Panc1 (cell line): ENCODE results near the gene CEBPB. TPM values are rescaled to one million over a fixed set of nuclear protein-coding genes. Genes with fewer than 3 reads are reported as not detected.
"Not testable (repeated sequence)": the region's sequence is repeated elsewhere in the genome, so short reads cannot be mapped to it uniquely, and the experiment has no call there.

Source experiments
- ATAC-seq: fragments of 200-7000 bp; cut with Tn5 transposase; 2 replicates; pipeline ENCODE4 v1.9.1; 2020; ENCODE audit warnings: mild to moderate bottlenecking, moderate library complexity
- BruUV-seq: library from RNA; stranded (reverse); fragments of 400-500 nt; replicated peaks from 2 replicates; lab custom pipeline; 2021; lab: Mats Ljungman, UMichigan
- CTCF ChIA-PET: fragments of 300-600 bp; sonication (Branson Sonifier 250); formaldehyde crosslinking; loops from one replicate; lab custom pipeline; 2022; ENCODE audit warnings: antibody characterized with exemption; lab: Charles Lee
- POLR2A ChIA-PET: fragments of 300-600 bp; sonication (Branson Sonifier 250); formaldehyde crosslinking; loops from one replicate; lab custom pipeline; 2022; ENCODE audit warnings: antibody characterized with exemption; lab: Charles Lee
- DNase-seq: peaks from one replicate; pipeline ENCODE4 v3.0.0-alpha.2; 2010; ENCODE audit warnings: low read depth, low spot score
- H3K27ac ChIP-seq: 2 replicates; pipeline ENCODE4 v1.5.1; 2011; ENCODE audit warnings: mild to moderate bottlenecking, low read length, inconsistent platforms
- H3K27me3 ChIP-seq: fragments of 200-500 bp; sonication (Bioruptor generic); 2 replicates; pipeline ENCODE4 v1.6.0; 2014; ENCODE audit warnings: low read length, inconsistent platforms; ENCODE audit not compliant: control insufficient read depth, insufficient read depth
- H3K36me3 ChIP-seq: fragments of 200-500 bp; sonication (Bioruptor generic); 2 replicates; pipeline ENCODE4 v1.5.1; 2014; ENCODE audit warnings: inconsistent platforms, mild to moderate bottlenecking, low read length, moderate library complexity; ENCODE audit not compliant: control insufficient read depth, insufficient read depth
- H3K4me1 ChIP-seq: 2 replicates; pipeline ENCODE4 v1.5.1; 2011; ENCODE audit warnings: inconsistent platforms, mild to moderate bottlenecking, low read length, moderate library complexity; ENCODE audit not compliant: control insufficient read depth, insufficient read depth
- H3K4me3 ChIP-seq, 2 experiments: 2 replicates each; pipeline ENCODE4 v1.5.1; 2011 to 2012; ENCODE audit warnings: low read depth in 2 of 2, low read length in 2 of 2, mild to moderate bottlenecking in 2 of 2, inconsistent platforms in 1 of 2, moderate library complexity in 1 of 2
- H3K9me3 ChIP-seq: fragments of 200-500 bp; sonication (Bioruptor generic); 2 replicates; pipeline ENCODE4 v1.5.1; 2014; ENCODE audit warnings: low read depth, mild to moderate bottlenecking, inconsistent platforms, low read length, moderate library complexity; ENCODE audit not compliant: control insufficient read depth, insufficient read depth
- CTCF ChIP-seq: fragments of 450-650 bp; IDR thresholded peaks from 2 replicates; pipeline ENCODE4 v1.5.1; 2017; ENCODE audit warnings: mild to moderate bottlenecking
- POLR2AphosphoS5 ChIP-seq: IDR thresholded peaks from 2 replicates; pipeline ENCODE4 v1.6.1; 2012; ENCODE audit warnings: mild to moderate bottlenecking, low read depth, low read length, moderate library complexity
- SIN3A ChIP-seq: IDR thresholded peaks from 2 replicates; pipeline ENCODE4 v1.6.1; 2012; ENCODE audit warnings: low read depth, mild to moderate bottlenecking, low read length, moderate library complexity, borderline replicate concordance; ENCODE audit not compliant: insufficient read depth
- TCF7L2 ChIP-seq: IDR thresholded peaks from 2 replicates; pipeline ENCODE4 v1.6.1; 2011; ENCODE audit warnings: mild to moderate bottlenecking, low read depth, low read length, inconsistent platforms
- in situ Hi-C: cut with HindIII; loops from 2 replicates; pipeline ENCODE4 v1.10.0; 2016; ENCODE audit warnings: low sequenced_read_pairs, low pct_unique_long_range_greater_than_20kb
- intact Hi-C: fragments of 100-400 bp; cut with micrococcal nuclease; formaldehyde crosslinking; loops from one replicate; pipeline ENCODE4 v1.10.0; 2022; ENCODE audit not compliant: unreplicated experiment
- total RNA-seq: library from RNA; stranded (reverse); gene quantifications from one replicate; pipeline ENCODE4 v1.2.1, GENCODE V29; 2021; ENCODE audit not compliant: unreplicated experiment
- TF ChIP-seq, protein P1 (sequence below), 2 experiments: IDR thresholded peaks; 2 replicates each; pipeline ENCODE4 v1.6.1; 2011 to 2012; ENCODE audit warnings: low read depth in 2 of 2, control low read depth in 1 of 2, low read length in 1 of 2, mild to moderate bottlenecking in 1 of 2, moderate library complexity in 1 of 2; ENCODE audit not compliant: insufficient read depth in 1 of 2

Gene CEBPB
- total RNA-seq, 1 experiment from 2014 or later: 52.1 TPM

- H3K9me3 ChIP-seq: no peaks in the 10 kb centered on the region
- no peak for DNase-seq
- H3K27ac ChIP-seq: no peak overlapping the region
- CTCF ChIA-PET: no interaction called here
- no TSS peak for BruUV-seq
- TF ChIP-seq, protein P1, sequence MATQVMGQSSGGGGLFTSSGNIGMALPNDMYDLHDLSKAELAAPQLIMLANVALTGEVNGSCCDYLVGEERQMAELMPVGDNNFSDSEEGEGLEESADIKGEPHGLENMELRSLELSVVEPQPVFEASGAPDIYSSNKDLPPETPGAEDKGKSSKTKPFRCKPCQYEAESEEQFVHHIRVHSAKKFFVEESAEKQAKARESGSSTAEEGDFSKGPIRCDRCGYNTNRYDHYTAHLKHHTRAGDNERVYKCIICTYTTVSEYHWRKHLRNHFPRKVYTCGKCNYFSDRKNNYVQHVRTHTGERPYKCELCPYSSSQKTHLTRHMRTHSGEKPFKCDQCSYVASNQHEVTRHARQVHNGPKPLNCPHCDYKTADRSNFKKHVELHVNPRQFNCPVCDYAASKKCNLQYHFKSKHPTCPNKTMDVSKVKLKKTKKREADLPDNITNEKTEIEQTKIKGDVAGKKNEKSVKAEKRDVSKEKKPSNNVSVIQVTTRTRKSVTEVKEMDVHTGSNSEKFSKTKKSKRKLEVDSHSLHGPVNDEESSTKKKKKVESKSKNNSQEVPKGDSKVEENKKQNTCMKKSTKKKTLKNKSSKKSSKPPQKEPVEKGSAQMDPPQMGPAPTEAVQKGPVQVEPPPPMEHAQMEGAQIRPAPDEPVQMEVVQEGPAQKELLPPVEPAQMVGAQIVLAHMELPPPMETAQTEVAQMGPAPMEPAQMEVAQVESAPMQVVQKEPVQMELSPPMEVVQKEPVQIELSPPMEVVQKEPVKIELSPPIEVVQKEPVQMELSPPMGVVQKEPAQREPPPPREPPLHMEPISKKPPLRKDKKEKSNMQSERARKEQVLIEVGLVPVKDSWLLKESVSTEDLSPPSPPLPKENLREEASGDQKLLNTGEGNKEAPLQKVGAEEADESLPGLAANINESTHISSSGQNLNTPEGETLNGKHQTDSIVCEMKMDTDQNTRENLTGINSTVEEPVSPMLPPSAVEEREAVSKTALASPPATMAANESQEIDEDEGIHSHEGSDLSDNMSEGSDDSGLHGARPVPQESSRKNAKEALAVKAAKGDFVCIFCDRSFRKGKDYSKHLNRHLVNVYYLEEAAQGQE (IDR thresholded peaks at IDR 0.05; ENCODE audit: insufficient read depth in 1 of 2, low read depth in 2 of 2, low read length in 1 of 2): no peak
- TF ChIP-seq POLR2AphosphoS5 (no peak), TCF7L2 (no peak), CTCF (no peak), SIN3A (no peak)
- H3K36me3 ChIP-seq: no peaks in the 10 kb centered on the region
- H3K27me3 ChIP-seq: no peaks in the 10 kb centered on the region
- no peak overlapping the region for H3K4me3 ChIP-seq
- POLR2A ChIA-PET: interaction anchor here (0.6 kb wide), 1 partner anchor 27 kb away, joined by 3 read pairs; no protein-coding TSS in a partner anchor
- in situ Hi-C loops: no loop called here
- ATAC-seq: no peak
- intact Hi-C loops: loop anchor here (5.0 kb wide), 1 partner anchor 194 kb away; the partner anchor contains the start of gene SNAI1
- H3K4me1 ChIP-seq: peaks cover 7% of the 10 kb centered on the region
These were observed 14.4 kb upstream of the CEBPB start for GRCh38 chr20:50175938-50176933.

- ChIA-PET CTCF (interaction anchor here (0.5 to 1.2 kb wide), 14 partner anchors 24 to 605 kb away, joined by 3 to 27 read pairs (median 4); no protein-coding TSS in a partner anchor), POLR2A (interaction anchor here (0.8 kb wide), 1 partner anchor 28 kb away, joined by 4 read pairs; no protein-coding TSS in a partner anchor)
- H3K4me3 ChIP-seq, H3K9me3 ChIP-seq, ATAC-seq, BruUV-seq, in situ Hi-C loops, H3K36me3 ChIP-seq, H3K27ac ChIP-seq, DNase-seq, H3K4me1 ChIP-seq, H3K27me3 ChIP-seq: not testable (repeated sequence)
- intact Hi-C loops: loop anchor here (5.0 kb wide), 1 partner anchor 196 kb away; the partner anchor contains the start of gene SNAI1
These were observed 12.0 kb upstream of the CEBPB start for GRCh38 chr20:50178672-50179071.
